Measurements from ENCODE around the gene MARK3.

Gene MARK3

DNA sequence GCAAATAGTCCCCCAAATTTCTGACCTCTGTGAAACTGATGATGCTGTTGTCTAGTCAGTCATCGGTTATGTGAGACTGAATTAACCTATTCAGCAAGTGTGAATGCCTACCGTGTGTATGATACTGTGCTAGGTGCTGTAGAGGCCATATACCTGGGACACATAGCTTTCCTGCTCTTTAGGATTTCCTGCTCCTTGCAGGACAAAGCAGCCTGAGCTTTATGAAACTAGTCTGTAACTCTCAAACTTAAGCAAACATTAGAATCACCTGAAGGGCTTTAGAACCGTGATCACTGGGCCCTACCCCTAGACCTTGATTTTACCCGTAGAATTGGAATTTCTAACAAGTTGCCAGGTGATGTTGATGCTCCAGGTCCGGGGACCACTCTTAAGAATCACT, 6.9 kb downstream of the MARK3 start:
- Histone ChIP-seq H3K4me3 (ENCODE audit: low read depth in 1 of 2, low read length in 2 of 2) (no peak overlapping the region), H3K36me3 (ENCODE audit: insufficient read depth, low read length) (no peaks in the 10 kb centered on the region), H3K9me3 (ENCODE audit: insufficient read depth, low read length, severe bottlenecking) (no peaks in the 10 kb centered on the region), H3K4me2 (ENCODE audit: insufficient read depth, low read length) (peak overlapping the region; percentile 21; the same call in 1 of the 2 replicates), H4K20me1 (ENCODE audit: insufficient read depth, low read length) (peaks cover 68% of the 10 kb centered on the region), H3K27ac (ENCODE audit: low read length) (no peak overlapping the region), H3K9ac (ENCODE audit: low read depth, low read length) (no peak overlapping the region), H2AFZ (ENCODE audit: low read depth, low read length) (no peak overlapping the region), H3K4me1 (ENCODE audit: insufficient read depth, low read length) (peaks cover 35% of the 10 kb centered on the region), H3K79me2 (ENCODE audit: insufficient read depth, low read length) (peaks cover 98% of the 10 kb centered on the region), H3K27me3 (ENCODE audit: insufficient read depth, low read length, poor library complexity) (no peaks in the 10 kb centered on the region)
- DNase-seq (no peak), ATAC-seq (ENCODE audit: insufficient read depth, low read depth) (no peak)
- no peak for TF ChIP-seq EZH2 (IDR thresholded peaks at IDR 0.05; ENCODE audit: borderline replicate concordance, low read depth, low read length, severe bottlenecking)
- TF ChIP-seq, protein P1, sequence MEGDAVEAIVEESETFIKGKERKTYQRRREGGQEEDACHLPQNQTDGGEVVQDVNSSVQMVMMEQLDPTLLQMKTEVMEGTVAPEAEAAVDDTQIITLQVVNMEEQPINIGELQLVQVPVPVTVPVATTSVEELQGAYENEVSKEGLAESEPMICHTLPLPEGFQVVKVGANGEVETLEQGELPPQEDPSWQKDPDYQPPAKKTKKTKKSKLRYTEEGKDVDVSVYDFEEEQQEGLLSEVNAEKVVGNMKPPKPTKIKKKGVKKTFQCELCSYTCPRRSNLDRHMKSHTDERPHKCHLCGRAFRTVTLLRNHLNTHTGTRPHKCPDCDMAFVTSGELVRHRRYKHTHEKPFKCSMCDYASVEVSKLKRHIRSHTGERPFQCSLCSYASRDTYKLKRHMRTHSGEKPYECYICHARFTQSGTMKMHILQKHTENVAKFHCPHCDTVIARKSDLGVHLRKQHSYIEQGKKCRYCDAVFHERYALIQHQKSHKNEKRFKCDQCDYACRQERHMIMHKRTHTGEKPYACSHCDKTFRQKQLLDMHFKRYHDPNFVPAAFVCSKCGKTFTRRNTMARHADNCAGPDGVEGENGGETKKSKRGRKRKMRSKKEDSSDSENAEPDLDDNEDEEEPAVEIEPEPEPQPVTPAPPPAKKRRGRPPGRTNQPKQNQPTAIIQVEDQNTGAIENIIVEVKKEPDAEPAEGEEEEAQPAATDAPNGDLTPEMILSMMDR (IDR thresholded peaks at IDR 0.05; ENCODE audit: borderline replicate concordance, extremely low read depth, low read length, poor library complexity, severe bottlenecking) = no peak

DNA sequence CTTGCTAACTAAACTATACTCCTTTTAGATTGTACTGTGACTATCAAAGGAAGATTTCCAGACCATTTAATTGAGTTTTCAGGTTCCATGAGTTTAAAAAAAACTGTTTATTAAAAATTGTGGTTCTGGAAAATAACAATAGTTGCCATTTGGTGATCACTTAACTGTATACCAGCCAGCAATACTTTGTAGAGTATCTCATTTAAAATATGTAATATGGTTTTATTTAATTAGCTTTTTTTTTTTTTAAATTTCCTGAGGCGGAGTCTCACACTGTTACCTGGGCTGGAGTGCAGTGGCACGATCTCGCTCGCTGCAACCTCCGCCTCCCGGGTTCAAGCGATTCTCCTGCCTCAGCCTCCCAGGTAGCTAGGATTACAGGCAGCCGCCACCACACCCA, 7.4 kb downstream of the MARK3 start:
- TF ChIP-seq EZH2 (IDR thresholded peaks at IDR 0.05; ENCODE audit: borderline replicate concordance, low read depth, low read length, severe bottlenecking) = no peak
- TF ChIP-seq, protein P1 (IDR thresholded peaks at IDR 0.05; ENCODE audit: borderline replicate concordance, extremely low read depth, low read length, poor library complexity, severe bottlenecking) = no peak
- peaks cover 30% of the 10 kb centered on the region for H3K4me1 ChIP-seq (ENCODE audit: insufficient read depth, low read length)
- H3K4me2 ChIP-seq (ENCODE audit: insufficient read depth, low read length) = no peak overlapping the region
- no peak overlapping the region for H3K9ac ChIP-seq (ENCODE audit: low read depth, low read length)
- no peaks in the 10 kb centered on the region for H3K9me3 ChIP-seq (ENCODE audit: insufficient read depth, low read length, severe bottlenecking)
- H3K27me3 ChIP-seq (ENCODE audit: insufficient read depth, low read length, poor library complexity) = no peaks in the 10 kb centered on the region
- ATAC-seq (ENCODE audit: insufficient read depth, low read depth) (no peak), DNase-seq (no peak)
- H3K4me3 ChIP-seq (ENCODE audit: low read depth in 1 of 2, low read length in 2 of 2) = no peak overlapping the region
- no peak overlapping the region for H3K27ac ChIP-seq (ENCODE audit: low read length)
- peaks cover 97% of the 10 kb centered on the region for H3K79me2 ChIP-seq (ENCODE audit: insufficient read depth, low read length)
- H2AFZ ChIP-seq (ENCODE audit: low read depth, low read length) = no peak overlapping the region
- H3K36me3 ChIP-seq (ENCODE audit: insufficient read depth, low read length) = no peaks in the 10 kb centered on the region
- peaks cover 66% of the 10 kb centered on the region for H4K20me1 ChIP-seq (ENCODE audit: insufficient read depth, low read length)

DNA sequence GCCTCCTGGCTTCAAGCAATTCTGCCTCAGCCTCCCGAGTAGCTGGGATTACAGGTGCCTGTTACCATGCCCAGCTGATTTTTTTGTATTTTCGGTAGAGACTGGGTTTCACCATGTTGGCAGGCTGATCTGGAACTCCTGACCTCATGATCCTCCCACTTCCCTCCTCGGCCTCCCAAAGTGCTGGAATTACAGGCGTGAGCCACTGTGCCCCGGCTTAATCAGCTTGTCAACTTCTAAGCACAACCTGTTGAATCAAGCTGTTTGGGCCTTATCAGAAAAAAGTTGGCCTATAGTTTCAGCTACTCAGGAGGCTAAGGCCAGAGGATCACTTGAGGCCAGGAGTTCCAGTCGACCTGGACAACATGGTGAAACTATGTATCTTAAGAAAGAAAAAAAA, 7.9 kb downstream of the MARK3 start:
- no peaks in the 10 kb centered on the region for H3K9me3 ChIP-seq (ENCODE audit: insufficient read depth, low read length, severe bottlenecking)
- H3K4me3 ChIP-seq (ENCODE audit: low read depth in 1 of 2, low read length in 2 of 2) = no peak overlapping the region
- ATAC-seq (ENCODE audit: insufficient read depth, low read depth) (no peak), DNase-seq (no peak)
- no peak overlapping the region for H2AFZ ChIP-seq (ENCODE audit: low read depth, low read length)
- no peak overlapping the region for H3K9ac ChIP-seq (ENCODE audit: low read depth, low read length)
- peaks cover 25% of the 10 kb centered on the region for H3K4me1 ChIP-seq (ENCODE audit: insufficient read depth, low read length)
- H3K36me3 ChIP-seq (ENCODE audit: insufficient read depth, low read length) = no peaks in the 10 kb centered on the region
- TF ChIP-seq EZH2 (IDR thresholded peaks at IDR 0.05; ENCODE audit: borderline replicate concordance, low read depth, low read length, severe bottlenecking) = no peak
- TF ChIP-seq, protein P1 (IDR thresholded peaks at IDR 0.05; ENCODE audit: borderline replicate concordance, extremely low read depth, low read length, poor library complexity, severe bottlenecking) = no peak
- H3K27me3 ChIP-seq (ENCODE audit: insufficient read depth, low read length, poor library complexity) = no peaks in the 10 kb centered on the region
- H3K27ac ChIP-seq (ENCODE audit: low read length) = no peak overlapping the region
- no peak overlapping the region for H3K4me2 ChIP-seq (ENCODE audit: insufficient read depth, low read length)
- peaks cover 97% of the 10 kb centered on the region for H3K79me2 ChIP-seq (ENCODE audit: insufficient read depth, low read length)
- peaks cover 66% of the 10 kb centered on the region for H4K20me1 ChIP-seq (ENCODE audit: insufficient read depth, low read length)

Measured in DND-41 (cell line).